ENCODE results near the gene VWA5B2. TPM values are rescaled to one million over a fixed set of nuclear protein-coding genes. Genes with fewer than 3 reads are reported as not detected.

The VWA5B2 gene
- total and polyA plus RNA-seq, 2 of the 13 experiments (the other 11 are each of a cell fraction or from before 2014, with no cell fraction given), result 0.03 to 0.04 TPM

- TF ChIP-seq, protein P1, sequence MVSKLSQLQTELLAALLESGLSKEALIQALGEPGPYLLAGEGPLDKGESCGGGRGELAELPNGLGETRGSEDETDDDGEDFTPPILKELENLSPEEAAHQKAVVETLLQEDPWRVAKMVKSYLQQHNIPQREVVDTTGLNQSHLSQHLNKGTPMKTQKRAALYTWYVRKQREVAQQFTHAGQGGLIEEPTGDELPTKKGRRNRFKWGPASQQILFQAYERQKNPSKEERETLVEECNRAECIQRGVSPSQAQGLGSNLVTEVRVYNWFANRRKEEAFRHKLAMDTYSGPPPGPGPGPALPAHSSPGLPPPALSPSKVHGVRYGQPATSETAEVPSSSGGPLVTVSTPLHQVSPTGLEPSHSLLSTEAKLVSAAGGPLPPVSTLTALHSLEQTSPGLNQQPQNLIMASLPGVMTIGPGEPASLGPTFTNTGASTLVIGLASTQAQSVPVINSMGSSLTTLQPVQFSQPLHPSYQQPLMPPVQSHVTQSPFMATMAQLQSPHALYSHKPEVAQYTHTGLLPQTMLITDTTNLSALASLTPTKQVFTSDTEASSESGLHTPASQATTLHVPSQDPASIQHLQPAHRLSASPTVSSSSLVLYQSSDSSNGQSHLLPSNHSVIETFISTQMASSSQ (IDR thresholded peaks at IDR 0.05; ENCODE audit: low read depth), result no peak
- TF ChIP-seq, protein P1 (CRISPR knock-in tag; IDR thresholded peaks at IDR 0.05; ENCODE audit: borderline replicate concordance), result no peak
- TF ChIP-seq ZNF451 (CRISPR knock-in tag; IDR thresholded peaks at IDR 0.05) (0 out of 2 replicates have a peak, but pooled peaks have one; percentile 25), ZNF235 (CRISPR knock-in tag; IDR thresholded peaks at IDR 0.05; ENCODE audit: borderline replicate concordance) (0 out of 2 replicates have a peak, but pooled peaks have one; percentile 20), SAP130 (CRISPR knock-in tag; IDR thresholded peaks at IDR 0.05; ENCODE audit: low read depth) (peak; percentile 68; the same call in 1 of the 2 replicates), GATAD2A (CRISPR knock-in tag; IDR thresholded peaks at IDR 0.05) (no peak), GABPB1 (CRISPR knock-in tag; IDR thresholded peaks at IDR 0.05) (0 out of 2 replicates have a peak, but pooled peaks have one; percentile 5), ZNF546 (CRISPR knock-in tag; conservative IDR thresholded peaks at IDR 0.05) (no peak), ZFP36L2 (CRISPR knock-in tag; IDR thresholded peaks at IDR 0.05) (no peak), ATRX (CRISPR knock-in tag; IDR thresholded peaks at IDR 0.05; ENCODE audit: borderline replicate concordance) (no peak), ZFY (CRISPR knock-in tag; IDR thresholded peaks at IDR 0.05) (peak; percentile 78), DMAP1 (CRISPR knock-in tag; IDR thresholded peaks at IDR 0.05) (no peak; the same call in 1 of the 2 replicates), NR2F6 (IDR thresholded peaks at IDR 0.05) (no peak), NR2F6 (CRISPR knock-in tag; IDR thresholded peaks at IDR 0.05) (no peak), FOXM1 (CRISPR knock-in tag; IDR thresholded peaks at IDR 0.05) (0 out of 2 replicates have a peak, but pooled peaks have one; percentile 22), MAFK (conservative IDR thresholded peaks at IDR 0.05 in 1 of 2, IDR thresholded peaks at IDR 0.05 in 1 of 2; ENCODE audit: low read length in 2 of 2) (no peak), TCF7 (IDR thresholded peaks at IDR 0.05; ENCODE audit: low read depth) (no peak), ATF7-NPFF (CRISPR knock-in tag; IDR thresholded peaks at IDR 0.05; ENCODE audit: low read depth) (peak; percentile 48; the same call in 1 of the 2 replicates), ZIK1 (CRISPR knock-in tag; IDR thresholded peaks at IDR 0.05; ENCODE audit: borderline replicate concordance, low read depth) (no peak), SIN3A (IDR thresholded peaks at IDR 0.05; ENCODE audit: borderline replicate concordance, low read depth, low read length) (no peak), MLLT10 (CRISPR knock-in tag; IDR thresholded peaks at IDR 0.05) (no peak)
- TF ChIP-seq, protein P2, sequence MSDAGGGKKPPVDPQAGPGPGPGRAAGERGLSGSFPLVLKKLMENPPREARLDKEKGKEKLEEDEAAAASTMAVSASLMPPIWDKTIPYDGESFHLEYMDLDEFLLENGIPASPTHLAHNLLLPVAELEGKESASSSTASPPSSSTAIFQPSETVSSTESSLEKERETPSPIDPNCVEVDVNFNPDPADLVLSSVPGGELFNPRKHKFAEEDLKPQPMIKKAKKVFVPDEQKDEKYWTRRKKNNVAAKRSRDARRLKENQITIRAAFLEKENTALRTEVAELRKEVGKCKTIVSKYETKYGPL (CRISPR knock-in tag; IDR thresholded peaks at IDR 0.05), result no peak
- TF ChIP-seq, protein P3, sequence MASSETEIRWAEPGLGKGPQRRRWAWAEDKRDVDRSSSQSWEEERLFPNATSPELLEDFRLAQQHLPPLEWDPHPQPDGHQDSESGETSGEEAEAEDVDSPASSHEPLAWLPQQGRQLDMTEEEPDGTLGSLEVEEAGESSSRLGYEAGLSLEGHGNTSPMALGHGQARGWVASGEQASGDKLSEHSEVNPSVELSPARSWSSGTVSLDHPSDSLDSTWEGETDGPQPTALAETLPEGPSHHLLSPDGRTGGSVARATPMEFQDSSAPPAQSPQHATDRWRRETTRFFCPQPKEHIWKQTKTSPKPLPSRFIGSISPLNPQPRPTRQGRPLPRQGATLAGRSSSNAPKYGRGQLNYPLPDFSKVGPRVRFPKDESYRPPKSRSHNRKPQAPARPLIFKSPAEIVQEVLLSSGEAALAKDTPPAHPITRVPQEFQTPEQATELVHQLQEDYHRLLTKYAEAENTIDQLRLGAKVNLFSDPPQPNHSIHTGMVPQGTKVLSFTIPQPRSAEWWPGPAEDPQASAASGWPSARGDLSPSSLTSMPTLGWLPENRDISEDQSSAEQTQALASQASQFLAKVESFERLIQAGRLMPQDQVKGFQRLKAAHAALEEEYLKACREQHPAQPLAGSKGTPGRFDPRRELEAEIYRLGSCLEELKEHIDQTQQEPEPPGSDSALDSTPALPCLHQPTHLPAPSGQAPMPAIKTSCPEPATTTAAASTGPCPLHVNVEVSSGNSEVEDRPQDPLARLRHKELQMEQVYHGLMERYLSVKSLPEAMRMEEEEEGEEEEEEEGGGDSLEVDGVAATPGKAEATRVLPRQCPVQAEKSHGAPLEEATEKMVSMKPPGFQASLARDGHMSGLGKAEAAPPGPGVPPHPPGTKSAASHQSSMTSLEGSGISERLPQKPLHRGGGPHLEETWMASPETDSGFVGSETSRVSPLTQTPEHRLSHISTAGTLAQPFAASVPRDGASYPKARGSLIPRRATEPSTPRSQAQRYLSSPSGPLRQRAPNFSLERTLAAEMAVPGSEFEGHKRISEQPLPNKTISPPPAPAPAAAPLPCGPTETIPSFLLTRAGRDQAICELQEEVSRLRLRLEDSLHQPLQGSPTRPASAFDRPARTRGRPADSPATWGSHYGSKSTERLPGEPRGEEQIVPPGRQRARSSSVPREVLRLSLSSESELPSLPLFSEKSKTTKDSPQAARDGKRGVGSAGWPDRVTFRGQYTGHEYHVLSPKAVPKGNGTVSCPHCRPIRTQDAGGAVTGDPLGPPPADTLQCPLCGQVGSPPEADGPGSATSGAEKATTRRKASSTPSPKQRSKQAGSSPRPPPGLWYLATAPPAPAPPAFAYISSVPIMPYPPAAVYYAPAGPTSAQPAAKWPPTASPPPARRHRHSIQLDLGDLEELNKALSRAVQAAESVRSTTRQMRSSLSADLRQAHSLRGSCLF (CRISPR knock-in tag; IDR thresholded peaks at IDR 0.05; ENCODE audit: borderline replicate concordance), result no peak
Observed at GRCh38 chr3:184186184-184186901, 43.0 kb upstream of the VWA5B2 start, which contains the start of gene ABCF3 (continued).

Measured in HepG2 (cell line).